Activated T-cell treated with anti-CD3 and anti-CD28 coated beads for 24 hours (primary cell): Measurements from ENCODE around the gene METTL25.

ENCODE experiments used
- DNase-seq: peaks from one replicate; pipeline ENCODE4 v3.0.0-alpha.2; 2020; ENCODE audit warnings: low read depth

Gene METTL25

DNA sequence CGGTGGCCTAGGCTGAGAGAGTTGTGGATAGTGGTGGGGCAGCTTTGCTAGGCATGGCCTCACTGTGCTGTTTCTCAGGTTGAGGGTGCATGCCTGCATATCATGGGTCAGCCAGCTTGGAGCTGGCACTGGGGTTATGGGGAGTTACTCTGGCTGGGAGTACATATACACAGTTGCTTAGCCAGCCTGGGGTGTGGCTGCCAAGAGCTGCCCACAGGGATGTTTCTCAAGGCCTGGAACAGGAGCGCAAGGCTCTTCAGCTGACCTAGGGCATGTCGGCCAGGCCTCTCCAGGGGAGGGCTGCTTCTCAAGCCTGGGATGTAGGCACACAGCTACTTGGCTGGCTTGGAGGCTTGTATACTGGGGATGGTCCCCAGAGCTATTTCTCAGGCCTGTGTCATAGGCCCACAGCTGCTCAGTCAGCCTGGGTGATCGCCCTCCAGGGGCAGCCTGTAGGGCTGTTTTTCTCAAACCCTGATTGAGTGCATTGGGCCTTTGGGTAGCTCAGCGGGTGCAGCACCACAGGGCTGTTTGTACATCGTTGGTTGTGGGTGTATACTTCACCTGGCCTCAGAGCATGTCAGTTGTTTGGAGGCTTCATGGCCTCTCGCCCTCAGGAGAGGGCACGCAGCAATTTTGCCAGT is 114.9 kb downstream of the METTL25 start:
- no peak for DNase-seq

- no peak for DNase-seq
These were observed 116.0 kb downstream of the METTL25 start for GRCh38 chr12:82474181-82474797.

DNA sequence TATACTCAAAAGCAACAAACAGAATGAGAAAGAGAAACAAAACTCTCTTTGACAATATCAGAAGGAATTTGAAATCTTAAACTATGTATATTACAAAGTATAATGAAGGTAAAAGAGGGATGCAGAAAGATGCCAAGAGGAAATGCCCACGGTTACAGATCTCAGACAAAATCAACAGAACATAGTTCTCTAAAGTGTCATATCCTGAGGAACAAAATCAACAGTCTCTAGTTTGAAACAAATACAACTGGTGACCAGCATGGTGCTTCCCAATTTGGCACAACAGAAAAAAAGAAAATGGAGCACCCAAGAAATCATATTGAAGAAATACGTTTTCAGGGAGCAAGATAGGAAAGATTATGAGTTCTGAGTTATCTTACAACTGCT is 116.5 kb downstream of the METTL25 start:
- DNase-seq, result no peak

GRCh38 chr12:82475211-82475610 is 116.9 kb downstream of the METTL25 start:
- DNase-seq, result no peak

DNA sequence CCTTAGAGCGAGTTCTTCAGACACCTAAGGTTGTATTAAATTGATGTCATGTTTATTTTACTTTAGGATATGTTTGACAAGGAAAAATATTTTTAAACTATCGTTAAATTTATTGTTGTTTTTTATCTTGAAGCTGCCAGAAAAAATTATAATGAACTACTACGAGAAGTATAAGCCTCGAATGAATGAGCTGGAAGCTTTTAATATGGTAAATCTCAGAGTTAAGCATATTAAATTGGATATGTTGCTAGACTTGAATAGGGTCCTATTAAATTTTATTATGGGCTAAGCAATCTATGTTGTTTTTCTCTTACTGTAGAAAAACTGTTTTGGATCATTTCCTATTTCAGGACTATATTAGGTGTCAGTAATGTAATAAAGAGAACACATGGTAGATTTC is 118.2 kb downstream of the METTL25 start:
- no peak for DNase-seq

DNA sequence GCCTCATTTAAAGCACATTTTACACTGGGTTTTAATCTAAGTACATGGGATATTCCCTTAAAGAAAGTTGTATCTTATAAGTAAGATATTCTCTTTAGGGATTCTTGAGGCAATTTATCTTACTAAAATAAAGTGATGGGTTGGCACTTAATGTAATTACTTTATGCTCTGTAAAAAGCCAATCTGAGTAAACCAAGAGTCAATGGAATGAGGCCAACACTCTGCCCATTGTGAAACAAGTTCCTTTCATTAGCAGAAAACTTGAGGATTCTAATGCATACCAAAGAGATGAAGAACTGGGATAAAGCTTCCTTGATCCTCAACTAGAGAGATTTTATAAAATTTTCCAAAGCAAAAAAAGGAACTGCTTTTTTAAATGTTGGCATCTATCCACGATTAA is 121.2 kb downstream of the METTL25 start:
- no peak for DNase-seq

DNA sequence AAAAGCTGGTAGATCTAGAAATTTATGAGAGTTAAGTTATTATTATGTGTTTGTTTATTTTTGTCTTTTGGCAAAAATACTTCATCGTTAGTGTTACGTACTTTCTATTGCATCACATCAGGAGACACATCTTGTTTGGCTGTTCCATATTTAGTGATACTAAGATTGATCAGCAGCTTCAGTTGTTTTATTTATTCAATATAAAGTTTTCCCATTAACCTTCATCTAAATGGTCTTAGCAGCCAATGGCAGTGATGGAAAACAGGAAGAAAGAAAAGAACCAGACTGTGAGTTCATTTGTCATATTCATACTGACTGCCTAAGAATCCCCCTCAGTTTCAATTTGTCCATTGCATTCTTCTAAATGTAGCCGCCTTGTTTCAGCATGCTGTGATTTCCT is 122.3 kb downstream of the METTL25 start:
- DNase-seq, result no peak

DNA sequence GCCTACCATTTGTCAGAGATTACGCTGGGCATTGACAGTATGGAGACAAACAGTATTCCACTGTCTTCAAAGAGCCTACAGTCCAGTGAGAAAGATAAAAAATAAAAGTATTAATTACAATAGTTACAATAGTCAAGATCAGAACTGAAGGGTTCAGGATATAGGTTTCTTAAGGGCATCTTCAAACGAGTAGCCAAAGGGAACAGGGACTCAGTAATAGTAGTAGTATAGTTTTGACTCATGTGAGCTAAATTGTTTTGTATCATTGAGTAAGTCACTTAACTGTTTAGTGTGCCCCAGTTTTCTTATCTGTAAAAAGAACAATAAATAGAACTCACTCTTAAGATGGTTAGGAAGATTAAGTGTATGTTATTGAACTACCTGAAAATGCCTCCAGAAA is 123.6 kb downstream of the METTL25 start:
- no peak for DNase-seq

DNA sequence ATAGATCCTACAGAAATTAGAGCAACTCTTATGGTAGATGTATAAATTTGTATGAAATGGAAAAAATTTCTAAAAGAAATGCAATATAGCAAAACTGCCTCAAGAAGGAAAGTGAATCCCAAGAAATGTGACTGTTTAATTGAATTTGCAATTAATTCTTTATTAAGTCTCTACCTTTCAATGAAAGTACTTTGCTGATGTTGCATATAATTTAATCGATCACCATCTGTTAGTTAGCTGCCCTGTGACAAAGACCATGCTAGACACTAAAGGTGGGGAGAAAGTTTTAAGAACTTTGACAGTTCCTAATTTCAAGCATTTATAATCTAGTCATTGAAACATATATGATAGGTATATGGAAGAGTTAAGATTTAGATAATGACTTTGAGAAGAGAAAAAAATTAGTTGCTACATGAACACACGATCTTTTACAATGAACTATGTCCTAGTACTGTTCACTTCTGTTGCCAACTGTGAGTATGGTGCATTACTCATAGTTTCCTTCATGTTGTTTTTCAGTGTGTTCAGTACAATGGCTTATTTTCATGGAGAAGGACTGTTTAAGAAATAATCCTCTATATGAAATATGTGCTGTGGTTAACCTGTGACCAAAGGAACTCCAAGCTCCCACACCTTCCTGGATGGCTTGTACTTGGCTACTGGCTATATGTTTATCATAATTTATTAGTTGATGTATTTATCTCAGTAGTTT is 128.4 kb downstream of the METTL25 start:
- DNase-seq, result no peak

DNA sequence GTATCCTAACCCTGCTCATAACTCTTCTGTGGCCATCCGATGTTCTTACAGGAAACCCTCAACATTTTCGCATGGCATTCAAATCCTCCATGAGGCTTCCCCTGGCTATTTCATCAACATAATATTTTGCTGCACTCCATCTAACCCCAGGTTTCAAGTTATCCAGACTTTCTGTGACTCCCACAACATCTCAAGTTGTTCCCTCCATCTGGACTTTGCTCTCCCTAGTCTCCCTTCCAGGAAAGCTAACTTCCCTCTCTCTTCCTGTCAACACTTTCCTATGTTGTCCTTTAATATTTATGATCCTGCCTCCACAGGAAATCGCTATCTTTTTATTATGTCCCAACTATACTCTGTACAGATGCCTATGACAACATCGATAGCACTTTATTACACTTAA is 146.1 kb downstream of the METTL25 start:
- DNase-seq, result no peak

DNA sequence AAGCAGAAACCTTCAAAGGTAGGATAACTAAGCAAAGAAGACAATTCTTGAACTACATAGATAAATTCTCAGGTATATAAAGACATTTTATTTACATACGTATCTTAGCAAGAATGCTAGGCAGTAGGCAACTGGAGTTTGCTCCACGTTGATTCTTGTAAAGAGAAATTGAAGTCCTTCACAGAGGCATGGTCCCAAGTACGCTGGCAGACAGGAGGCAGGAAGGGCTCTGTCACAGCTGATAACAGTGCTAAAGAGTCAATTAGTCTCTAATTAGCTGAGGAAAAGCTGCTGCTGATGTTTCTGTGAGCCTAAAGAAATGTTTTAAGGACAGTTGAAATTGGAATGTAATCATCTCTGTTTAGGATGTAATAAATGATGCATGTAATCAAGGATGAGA is 146.8 kb downstream of the METTL25 start:
- DNase-seq, result no peak

- DNase-seq, result no peak
These were observed 149.4 kb downstream of the METTL25 start for GRCh38 chr12:82507686-82508085.

GRCh38 chr12:82510386-82510785 is 152.1 kb downstream of the METTL25 start:
- no peak for DNase-seq

DNA sequence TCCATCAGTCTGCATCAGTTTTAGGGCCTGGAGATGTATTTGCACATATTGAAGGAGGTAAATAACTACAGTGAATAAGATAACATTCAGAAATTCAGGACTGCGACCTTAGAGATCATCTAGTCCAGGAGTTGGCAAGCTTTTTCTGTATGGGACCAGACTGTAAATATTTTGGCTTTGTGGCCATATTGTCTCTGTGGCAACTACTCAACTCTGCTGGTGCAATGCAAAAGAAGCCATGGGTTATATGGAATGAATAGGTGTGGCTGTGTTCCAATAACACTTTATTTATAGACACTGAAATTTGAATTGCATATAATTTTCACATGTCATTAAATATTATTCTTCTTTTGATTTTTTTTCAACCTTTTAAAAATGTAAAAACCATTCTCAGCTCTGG is 156.6 kb downstream of the METTL25 start:
- no peak for DNase-seq

- no peak for DNase-seq
These were observed 157.3 kb downstream of the METTL25 start for GRCh38 chr12:82515652-82516051.

- no peak for DNase-seq
These were observed 158.7 kb downstream of the METTL25 start for GRCh38 chr12:82517027-82517426.

DNA sequence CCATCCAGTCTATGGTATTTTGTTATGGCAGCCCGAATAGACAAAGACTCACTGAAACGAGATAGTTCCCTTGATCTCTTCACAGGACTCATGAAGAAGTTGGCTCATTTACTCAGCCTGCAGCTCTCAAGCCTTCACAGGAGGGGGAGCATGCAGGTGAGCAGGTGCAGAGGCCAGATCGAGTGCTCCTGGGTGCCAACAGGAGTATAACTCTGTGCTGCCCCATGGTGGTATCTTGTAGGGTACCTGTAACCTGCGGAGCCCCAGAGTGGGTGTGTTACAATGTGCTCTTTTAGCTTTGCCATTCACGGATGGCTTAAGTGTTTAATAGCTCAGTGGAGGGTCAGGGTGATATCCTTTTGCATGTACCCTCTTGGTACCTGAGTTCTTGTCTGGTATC is 159.5 kb downstream of the METTL25 start:
- no peak for DNase-seq

DNA sequence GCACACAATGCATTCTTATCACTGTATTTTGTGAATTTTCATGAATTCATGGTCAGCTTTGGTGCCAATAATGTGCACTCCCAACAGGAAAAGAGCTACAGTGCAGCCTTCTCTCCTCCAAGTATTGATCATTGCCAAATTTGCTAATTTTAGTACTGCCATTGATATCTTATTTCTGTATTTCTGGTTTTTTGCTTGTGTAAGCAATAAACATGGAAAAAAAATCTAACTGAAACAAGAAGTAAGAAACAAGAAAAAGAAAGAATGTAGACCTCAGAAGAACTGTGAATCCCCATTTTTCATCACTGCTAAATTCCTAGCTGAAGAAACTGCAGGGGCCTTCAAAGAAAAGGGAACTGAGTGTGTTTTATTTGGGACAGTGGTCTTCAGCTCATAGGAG is 161.2 kb downstream of the METTL25 start:
- no peak for DNase-seq

- no peak for DNase-seq
These were observed 164.0 kb downstream of the METTL25 start for GRCh38 chr12:82522285-82522684.

- DNase-seq, result no peak
These were observed 164.4 kb downstream of the METTL25 start for GRCh38 chr12:82522762-82523161.

GRCh38 chr12:82523996-82524395 is 165.7 kb downstream of the METTL25 start:
- DNase-seq, result no peak

GRCh38 chr12:82524641-82525040 is 166.3 kb downstream of the METTL25 start:
- no peak for DNase-seq

- DNase-seq, result no peak
These were observed 167.3 kb downstream of the METTL25 start for GRCh38 chr12:82525616-82526015.
